Measurements from ENCODE around the gene ANXA2R.

GRCh38 chr5:43039152-43039470, 1.0 kb downstream of the ANXA2R start:
- TF ChIP-seq POLR2A (IDR thresholded peaks at IDR 0.05): no peak
- TF ChIP-seq CTCF (IDR thresholded peaks at IDR 0.05): no peak

All from Peyer's patch (tissue), 4 donors.